M059J (cell line): Measurements from ENCODE around the gene KCNN3. TPM values are rescaled to one million over a fixed set of nuclear protein-coding genes. Genes with fewer than 3 reads are reported as not detected.
"Not testable (repeated sequence)": the region's sequence is repeated elsewhere in the genome, so short reads cannot be mapped to it uniquely, and the experiment has no call there.

Experiments
- DNase-seq: peaks from one replicate; pipeline ENCODE4 v3.0.0-alpha.2; 2012; ENCODE audit warnings: low read depth
- total RNA-seq: library from RNA; depleted of rRNA; stranded (reverse); fragments of >200 nt; shearing (Covaris generic); gene quantifications from 2 replicates; pipeline ENCODE4 v1.2.3, GENCODE V29; 2014

KCNN3 gene
- total RNA-seq, 1 experiment from 2014 or later = 0.37 TPM

DNA sequence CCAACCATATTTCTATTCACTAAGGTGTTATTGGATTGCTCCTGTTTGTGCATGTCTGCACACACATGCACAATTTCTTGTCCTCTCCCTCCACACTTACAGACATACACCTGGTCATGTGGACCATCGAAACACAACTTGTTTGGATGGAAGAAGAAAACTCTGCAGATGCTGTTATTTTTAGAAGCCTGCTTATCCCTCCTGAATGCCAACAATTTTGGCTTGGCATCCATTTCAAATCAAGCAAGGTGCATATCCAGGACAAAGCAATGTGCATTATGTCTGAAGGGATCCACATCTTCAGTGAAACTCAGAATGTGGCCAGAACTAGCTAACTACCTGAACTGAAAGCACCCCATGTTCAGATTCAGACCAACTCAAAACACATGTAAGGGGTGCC is 163.2 kb downstream of the KCNN3 start:
- DNase-seq = no peak

DNA sequence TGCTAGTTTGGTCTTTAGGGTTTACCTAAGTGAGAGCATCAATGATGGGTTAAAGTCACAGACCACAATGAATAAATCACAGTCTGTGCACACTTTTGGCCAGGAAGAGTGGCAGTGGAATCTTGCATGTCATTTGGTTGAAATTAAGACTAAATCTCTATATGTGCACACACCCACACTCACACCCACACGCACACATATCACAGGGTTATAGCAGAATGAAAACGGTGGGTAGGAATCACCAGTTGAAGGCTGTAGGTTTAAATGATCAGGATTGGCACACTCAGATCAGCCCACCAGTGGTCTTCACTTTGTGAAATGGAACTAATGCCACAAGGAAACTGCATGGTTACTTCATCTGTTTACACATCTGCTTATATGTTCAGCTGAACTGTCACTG is 164.5 kb downstream of the KCNN3 start:
- DNase-seq = no peak

DNA sequence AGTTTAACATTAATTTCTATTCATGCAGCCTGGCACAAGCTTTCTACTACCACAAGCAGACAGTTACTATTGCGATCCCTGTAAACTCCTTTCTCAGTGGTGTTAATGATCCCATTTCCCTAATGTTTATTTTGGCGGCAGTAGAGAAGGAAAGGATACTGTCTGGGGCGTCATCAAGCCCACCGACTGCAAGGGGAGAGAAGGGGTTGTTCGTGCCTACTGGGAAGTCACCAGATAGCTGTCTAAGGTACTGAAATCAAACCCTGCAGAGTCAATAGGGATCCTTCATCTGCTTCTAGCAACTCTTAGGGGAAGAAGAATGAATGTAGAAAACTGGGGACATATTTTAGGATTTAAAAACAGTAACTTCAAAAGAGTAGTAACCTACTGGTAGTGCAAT is 166.9 kb downstream of the KCNN3 start:
- no peak for DNase-seq

DNA sequence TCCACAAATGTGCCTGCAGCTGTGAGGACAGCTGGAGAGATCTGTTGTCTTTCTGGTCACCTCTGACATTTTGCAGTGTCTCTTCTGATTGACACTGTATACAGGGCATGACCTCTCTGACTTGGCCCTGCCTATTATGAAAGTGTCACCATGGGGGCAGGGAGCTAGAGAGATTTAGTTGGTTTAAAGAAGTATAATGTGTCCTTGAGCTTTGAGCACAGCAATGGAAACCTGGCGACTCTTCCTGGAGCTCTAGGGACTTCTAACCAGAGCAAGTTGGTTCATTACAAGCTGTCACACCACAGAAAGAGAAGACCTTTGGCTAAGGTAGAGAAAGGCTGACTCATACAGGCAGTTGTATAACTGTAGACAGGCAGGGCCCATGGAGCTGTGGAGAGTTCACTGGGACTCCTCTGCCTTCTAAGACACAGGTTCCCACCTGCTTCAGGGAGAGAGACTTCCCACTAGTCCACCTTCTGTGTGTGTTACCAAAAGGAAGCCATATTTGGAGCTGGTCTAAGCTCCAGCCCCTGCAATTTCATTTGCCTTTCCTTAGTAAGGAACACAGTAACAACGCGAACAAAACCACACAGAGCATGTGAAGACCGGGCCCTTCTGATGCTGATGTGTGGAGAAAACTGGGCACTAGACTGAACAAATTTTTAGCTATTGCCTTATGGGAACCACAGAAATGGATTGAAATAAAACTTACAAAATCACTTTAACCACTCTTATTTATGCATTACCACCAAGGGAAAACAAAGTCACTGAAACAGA is 171.6 kb downstream of the KCNN3 start:
- no peak for DNase-seq

DNA sequence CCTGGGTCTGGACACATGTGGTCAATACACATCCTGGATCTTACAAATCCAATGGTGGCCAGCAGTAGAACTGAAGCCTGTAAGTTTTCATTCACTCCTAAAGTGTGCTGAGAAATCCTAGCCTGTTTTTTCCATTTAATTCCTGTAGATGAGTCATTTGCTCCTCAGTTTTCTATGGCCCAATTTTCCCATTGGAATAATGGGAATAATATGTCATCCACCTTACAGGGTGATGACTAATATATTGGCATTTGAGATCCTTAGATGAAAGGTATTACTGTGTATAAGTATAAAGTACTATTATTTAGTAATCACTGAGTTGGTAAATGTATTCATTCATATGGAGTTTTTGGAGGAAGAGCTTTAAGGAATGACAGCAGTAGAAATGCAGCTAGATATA is 172.4 kb downstream of the KCNN3 start:
- no peak for DNase-seq

DNA sequence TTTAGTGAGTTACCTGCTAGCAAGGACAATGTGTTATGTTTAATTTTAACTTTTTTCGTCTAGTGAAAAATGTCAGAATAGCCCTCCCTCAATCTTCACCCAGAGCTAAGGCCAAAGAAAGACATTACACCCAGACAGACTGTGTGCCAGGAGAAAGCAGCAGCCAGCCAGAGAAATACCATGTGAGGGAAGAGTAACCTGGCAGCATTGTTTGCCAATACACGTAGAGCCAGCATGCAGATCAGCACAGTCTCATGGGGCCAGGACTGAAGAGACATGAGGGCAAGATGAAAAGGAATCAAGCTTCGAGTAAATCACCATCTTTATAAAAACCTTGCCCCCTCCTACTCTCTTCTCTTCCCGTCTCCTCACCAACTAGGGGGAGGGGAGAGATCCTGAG is 173.6 kb downstream of the KCNN3 start:
- no peak for DNase-seq

DNA sequence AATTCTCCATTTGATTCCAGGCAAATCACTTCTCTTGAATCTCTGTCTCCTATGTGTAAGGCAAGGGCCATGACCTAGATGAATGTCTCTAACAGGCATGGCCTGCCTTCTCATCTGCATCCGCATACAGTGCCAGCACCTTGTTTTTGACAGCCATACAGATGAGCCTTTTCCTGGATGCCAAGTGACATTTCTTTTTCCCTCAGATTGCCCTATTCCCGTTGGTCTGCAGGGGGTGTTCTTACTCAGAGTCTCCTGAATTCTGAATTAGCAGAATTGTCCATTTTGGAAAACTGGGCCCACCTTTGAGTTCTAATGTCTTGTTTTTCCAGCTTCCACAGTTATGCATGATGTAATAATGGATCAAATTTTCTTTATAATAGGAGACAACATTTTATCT is 174.1 kb downstream of the KCNN3 start:
- DNase-seq = no peak

DNA sequence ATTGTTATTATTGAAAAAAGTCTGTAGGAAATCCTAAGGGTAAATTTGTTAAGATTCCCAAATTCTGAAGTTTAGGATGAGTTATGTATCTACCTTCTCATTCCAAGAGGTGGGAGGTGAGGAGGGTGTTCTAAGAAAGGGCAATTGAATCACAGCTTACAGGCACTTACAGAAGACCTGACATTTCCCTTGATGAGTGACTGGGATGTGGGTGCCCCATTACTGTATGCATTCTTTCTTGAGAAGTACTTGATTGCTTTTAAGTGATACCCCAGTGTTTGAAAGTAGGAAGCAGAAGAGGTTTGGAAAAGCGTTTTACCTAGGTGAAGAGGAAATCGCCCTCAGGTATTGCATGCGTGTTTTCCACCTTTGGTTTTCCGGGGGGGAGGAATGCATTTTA is 175.1 kb downstream of the KCNN3 start:
- no peak for DNase-seq

DNA sequence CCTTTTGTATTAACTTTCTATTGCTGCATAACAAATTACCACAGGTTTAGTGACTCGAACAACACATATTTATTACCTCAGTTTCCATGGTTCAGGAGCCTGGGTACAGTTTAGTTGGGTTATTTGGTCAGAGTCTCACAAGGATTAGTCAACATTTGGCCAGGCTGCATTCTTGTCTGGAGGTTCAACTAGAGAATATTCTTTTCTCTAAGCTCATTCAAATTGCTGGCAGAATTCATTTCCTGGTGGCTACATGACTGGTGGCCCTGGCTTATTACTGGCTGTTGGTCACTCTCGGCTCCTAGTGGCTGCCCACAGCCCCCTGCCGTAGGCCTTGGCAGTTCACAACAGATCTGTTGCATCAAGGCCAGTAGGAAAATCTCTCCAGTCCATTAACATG is 181.0 kb downstream of the KCNN3 start:
- no peak for DNase-seq

DNA sequence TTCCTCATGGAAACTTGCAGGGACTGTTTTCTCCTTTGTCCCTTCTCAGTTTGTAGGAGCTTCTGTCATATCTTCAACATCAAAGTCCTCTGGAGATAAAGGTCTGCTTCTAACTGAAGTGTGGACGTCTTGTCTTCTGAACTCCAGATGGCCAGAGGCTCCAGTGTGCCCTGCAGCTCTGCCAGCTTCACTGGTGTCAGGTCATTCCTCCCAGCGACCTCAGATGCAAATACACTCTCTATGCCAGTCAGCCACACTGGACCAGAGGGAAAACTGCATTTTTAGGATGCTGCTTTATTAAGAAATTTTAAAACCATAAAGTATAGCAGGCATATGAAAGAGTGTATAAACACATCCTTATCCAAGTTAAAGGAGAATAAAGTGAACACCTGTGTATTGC is 183.6 kb downstream of the KCNN3 start:
- DNase-seq = no peak

DNA sequence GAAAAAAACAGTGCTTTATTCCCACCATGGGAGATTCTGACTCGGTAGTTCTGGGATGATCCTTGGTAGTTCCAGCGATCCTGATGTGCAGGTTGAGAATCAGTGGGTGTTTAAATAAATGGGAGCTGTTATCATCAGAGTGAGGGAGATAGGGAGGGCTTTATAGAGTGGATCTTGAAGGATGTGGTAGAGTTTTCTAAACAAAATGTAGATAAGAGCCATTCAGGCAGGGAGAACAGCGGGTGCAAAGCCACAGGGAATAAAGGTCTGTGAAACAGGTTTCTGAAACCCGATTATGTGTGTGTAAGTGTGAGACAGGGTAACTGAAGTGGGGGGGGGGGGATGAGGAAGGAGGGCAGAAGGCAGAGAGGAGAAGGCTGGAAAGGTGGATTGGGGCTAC is 186.3 kb downstream of the KCNN3 start:
- DNase-seq = no peak

DNA sequence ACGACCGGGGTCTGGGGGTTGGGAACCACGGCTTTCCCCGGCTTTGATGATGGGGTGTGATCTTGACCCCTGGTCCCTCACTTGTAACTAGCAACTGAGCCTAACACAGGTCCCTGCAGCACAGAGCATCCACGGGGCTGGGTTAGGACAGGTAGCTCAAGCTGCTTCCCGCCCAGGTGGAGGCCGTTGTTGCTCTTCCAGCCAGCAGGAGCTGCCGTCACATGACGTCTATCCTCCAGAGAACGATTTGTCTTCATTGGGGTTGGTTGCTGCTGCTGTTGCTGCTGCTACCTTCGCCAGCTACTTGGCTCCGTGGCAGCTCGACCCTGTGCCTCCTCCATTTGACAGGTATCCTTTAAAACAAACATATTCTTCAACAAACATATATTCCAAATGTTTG is 187.8 kb downstream of the KCNN3 start:
- no peak for DNase-seq

DNA sequence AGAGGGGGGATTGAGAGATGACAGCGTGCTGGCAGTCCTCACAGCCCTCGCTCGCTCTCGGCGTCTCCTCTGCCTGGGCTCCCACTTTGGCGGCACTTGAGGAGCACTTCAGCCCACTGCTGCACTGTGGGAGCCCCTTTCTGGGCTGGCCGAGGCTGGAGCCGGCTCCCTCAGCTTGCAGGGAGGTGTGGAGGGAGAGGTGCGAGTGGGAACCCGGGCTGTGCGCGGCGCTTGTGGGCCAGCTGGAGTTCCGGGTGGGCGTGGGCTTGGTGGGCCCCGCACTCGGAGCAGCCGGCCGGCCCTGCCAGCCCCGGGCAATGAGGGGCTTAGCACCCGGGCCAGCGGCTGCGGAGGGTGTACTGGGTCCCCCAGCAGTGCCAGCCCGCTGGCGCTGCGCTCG is 192.2 kb downstream of the KCNN3 start:
- not testable (repeated sequence) for DNase-seq

DNA sequence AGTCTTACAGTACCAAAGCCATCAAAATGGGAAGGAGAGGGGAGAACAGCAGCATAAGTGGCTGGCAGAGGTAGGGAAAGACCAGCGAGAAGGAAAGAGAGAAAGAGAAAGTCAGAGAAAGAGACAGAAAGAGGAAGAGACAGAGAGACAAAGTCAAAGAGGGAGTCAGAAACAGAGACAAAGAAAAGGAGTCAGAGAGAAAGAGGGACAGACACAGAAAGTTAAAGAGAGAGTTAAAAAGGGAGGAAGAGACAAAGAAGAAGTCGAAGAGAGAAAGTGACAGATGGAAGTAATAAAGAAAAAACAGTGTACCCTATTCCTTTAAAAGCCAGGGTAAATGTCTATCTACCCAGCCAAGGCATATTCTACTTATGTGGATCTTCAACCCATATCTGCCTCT is 193.2 kb downstream of the KCNN3 start:
- not testable (repeated sequence) for DNase-seq

DNA sequence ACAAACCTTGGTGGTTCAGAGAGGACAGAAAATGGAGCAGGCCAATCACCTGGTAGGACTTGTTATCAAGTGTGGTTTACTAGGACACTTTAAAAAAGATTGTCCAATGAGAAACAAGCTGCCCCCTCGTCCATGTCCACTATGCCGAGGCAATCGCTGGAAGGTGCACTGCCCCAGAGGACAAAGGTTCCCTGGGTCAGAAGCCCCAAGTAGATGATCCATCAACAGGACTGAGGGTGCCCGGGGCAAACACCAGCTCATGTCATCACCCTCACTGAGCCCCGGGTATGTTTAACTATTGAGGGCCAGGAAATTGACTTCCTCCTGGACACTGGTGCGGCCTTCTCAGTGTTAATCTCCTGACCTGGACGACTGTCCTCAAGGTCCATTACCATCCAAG is 195.6 kb downstream of the KCNN3 start:
- not testable (repeated sequence) for DNase-seq

DNA sequence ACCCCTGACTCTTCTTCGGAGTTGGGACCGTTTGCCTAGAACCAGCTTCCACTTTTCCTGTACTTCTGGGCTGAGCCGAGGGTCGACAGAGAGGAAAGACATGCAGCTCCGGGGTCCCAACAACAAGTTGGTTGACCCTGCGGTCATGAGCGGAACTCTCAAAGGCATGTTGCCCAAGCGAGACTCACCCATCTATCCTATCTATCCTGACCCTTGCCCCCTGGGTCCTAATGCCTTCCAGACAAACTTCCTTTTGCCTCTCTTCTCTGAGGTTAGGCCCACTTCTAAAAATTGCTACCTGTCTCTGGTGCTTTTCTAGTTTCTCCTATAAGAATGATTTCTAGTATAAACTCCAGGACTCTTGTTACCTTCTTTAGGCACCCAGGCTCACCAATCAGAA is 197.8 kb downstream of the KCNN3 start:
- not testable (repeated sequence) for DNase-seq

DNA sequence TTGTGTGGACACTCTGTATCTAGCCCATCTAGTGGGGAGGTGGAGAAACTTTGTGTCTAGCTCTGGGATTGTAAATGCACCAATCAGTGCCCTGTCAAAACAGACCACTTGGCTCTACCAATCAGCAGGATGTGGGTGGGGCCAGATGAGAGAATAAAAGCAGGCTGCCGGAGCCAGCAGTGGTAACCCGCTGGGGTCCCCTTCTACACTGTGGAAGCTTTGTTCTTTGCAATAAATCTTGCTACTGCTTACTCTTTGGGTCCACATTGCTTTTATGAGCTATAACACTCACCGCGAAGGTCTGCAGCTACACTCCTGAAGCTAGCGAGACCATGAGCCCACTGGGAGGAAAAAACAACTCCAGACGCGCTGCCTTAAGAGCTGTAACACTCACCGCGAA is 198.7 kb downstream of the KCNN3 start:
- not testable (repeated sequence) for DNase-seq

DNA sequence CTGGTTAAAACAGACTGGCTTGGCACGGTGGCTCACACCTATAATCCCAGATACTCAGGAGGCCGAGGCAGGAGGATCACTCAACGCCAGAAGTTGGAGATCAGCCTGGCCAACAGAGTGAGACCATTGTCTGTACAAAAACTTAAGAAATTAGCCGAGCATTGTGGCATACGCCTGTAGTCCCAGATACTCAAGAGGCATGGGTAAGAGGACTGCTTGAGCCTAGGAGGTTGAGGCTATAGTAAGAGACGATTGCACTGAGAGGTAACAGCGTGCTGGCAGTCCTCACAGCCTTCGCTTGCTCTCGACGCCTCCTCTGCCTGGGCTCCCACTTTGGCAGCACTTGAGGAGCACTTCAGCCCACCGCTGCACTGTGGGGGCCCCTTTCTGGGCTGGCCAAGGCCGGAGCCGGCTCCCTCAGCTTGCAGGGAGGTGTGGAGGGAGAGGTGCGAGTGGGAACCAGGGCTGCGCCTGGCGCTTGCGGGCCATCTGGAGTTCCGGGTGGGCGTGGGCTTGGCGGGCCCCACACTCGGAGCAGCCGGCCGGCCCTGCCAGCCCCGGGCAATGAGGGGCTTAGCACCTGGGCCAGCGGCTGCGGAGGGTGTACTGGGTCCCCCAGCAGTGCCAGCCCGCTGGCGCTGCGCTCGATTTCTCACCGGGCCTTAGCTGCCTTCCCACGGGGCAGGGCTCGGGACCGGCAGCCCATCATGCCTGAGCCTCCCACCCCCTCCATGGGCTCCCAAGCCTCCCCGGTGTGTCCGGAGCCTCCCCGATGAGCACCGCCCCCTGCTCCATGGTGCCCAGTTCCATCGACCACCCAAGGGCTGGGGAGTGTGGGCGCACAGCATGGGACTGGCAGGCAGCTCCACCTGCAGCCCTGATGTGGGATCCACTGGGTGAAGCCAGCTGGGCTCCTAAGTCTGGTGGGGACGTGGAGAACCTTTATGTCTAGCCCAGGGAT is 199.5 kb downstream of the KCNN3 start:
- not testable (repeated sequence) for DNase-seq

DNA sequence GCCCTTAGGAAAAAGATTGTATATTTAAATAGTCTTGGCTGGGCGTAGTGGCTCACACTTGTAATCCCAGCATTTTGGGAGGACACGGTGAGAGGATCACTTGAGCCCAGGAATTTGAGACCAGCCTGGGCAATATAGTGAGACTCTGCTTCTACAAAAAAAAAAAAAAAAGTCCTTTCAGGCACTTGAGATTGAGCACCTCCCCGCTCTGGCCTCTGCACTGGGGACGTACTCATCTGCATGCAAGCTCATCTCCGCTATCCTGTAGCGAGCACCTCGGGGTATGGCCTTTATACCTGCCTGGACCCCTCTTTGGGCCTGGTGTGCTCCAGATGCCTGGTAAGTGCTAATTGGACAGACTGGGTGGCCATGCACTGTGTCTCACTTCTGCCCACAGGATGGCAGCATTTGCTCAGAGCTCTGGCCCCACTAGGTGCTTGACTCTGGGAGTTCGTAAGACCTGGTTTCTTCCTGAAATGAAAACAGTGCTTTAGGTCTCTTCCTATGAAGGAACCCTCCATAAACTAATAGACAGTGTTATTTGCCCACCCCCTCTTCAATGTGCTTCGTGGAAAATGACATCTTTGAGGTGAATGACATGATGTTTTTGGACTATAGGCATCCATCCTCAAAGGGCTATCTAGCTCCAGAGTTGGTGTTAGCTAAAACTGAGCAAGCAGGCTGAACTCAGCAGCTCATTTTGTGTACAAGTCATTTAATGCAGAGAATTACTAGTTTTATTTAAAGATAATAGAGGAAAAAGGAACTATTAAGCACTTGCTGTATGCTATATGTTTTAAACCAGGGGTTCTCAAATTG is 200.4 kb downstream of the KCNN3 start:
- peak; percentile 71 for DNase-seq

DNA sequence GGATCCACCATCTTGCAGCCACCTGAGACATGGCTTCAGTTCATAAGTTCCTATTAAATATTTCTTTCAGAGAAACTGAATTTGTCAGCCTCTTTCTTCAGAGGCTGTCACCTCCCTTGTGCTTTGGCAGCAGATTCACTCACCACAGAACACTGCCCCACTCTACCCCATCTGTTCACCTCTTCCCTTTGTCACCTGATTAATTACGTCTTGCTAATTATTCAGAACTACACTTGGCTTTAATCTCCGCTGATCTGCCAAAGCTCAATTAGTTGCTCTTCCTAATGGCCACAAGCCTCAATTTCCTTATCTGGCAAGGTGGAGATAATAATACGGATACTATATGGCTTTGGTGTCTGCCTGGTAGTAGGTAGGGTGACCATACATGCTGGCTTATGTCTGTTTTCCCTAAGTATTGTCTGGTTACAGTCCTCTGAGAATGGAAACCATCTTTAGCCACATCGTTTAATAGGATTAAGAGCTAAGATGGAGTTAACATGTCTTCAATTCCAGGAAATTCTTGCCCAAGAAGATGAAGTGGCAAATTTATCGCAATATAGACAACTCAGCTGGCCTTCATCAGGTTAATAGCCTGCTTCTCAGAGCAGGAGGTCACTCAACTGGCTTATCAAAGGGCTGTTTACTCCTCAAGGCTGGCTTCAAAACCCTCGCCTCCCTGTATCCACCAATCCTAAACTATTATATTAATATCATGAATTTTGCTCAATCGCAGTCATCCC is 203.9 kb downstream of the KCNN3 start:
- DNase-seq = no peak

DNA sequence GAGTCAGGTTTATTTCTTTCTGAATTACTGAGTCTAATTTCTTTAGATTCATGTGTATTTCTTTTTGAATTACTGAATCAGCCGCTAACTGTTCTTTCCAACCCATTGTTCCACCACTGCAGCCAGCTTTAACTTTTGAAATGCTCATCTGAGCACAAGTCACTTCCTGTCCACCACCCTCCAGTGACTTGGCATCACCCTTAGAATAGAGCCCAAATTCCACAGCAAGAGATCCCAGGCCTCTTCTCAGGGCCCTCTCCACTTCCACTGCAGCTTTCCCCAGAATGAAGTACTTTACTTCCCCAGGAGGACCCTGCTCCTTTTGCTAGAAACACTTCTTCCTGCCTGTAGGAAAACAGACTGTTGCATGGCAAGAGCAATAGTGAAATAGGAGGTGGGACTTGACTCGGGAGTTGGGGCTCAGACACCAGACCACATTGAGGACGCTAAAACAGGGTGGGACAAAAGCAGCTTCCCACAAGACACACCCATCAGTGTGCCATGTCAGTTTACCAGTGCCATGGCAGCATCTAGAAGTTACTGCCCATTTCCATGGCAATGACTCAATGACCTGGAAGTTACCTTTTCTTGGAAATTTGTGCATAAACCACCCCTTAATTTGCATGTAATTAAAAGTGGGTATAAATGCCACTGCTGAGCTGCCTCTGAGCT is 205.6 kb downstream of the KCNN3 start:
- DNase-seq = no peak
